K562 (cell line): ENCODE measurements around the gene BLOC1S3. TPM values are rescaled to one million over a fixed set of nuclear protein-coding genes. Genes with fewer than 3 reads are reported as not detected.
A peak's percentile ranks its signal among the peaks of the same experiment; 100 is the strongest.

ENCODE experiments used
- ATAC-seq: fragments of 200-7000 bp; cut with Tn5 transposase; 3 replicates; pipeline ENCODE4 v1.9.1; 2020; ENCODE audit warnings: moderate library complexity
- BruUV-seq: library from RNA; stranded (reverse); fragments of 400-500 nt; replicated peaks from 2 replicates; lab custom pipeline; 2021; lab: Mats Ljungman, UMichigan
- CTCF ChIA-PET: fragments of 300-600 bp; formaldehyde crosslinking; extraction: SDS; loops from one replicate; lab custom pipeline; 2021; ENCODE audit warnings: low intra/inter-chr PET ratio; lab: Yijun Ruan, JAX
- POLR2A ChIA-PET: fragments of 300-600, 350-650 bp; sonication (Branson Sonifier 250); formaldehyde crosslinking; extraction: SDS; loops from one replicate; lab custom pipeline; 2021; ENCODE audit warnings: antibody characterized with exemption, inconsistent platforms; lab: Yijun Ruan, JAX
- DNase-seq, 4 experiments: peaks; one replicate each; pipeline versions ENCODE4 v3.0.0 to v3.0.0-alpha.2; 2011 to 2018; ENCODE audit warnings: low spot score in 3 of 4, mixed read lengths in 3 of 4; ENCODE audit errors: extremely low read depth in 1 of 4
- FAIRE-seq: peaks from 2 replicates; lab custom pipeline; 2011; peaks lifted over from hg19 to GRCh38; lab: Jason Lieb, UNC
- H2AFZ ChIP-seq: 2 replicates; pipeline ENCODE4 v1.6.0; 2011; ENCODE audit warnings: low read depth, low read length, control low read depth, inconsistent platforms
- H3K27ac ChIP-seq: fragments of 200-600 bp; 3 replicates; pipeline ENCODE4 v1.8.0; 2011; ENCODE audit warnings: low read depth, mild to moderate bottlenecking, control low read depth, inconsistent platforms, low read length, moderate library complexity, mixed read lengths; ENCODE audit errors: extremely low read depth
- H3K27me3 ChIP-seq, 2 experiments: fragments of 300-600 bp in 1 of 2; 2 replicates in 1 of 2; 3 replicates in 1 of 2; pipeline versions ENCODE4 v1.6.0 to v1.8.0; 2011; ENCODE audit warnings: inconsistent platforms in 2 of 2, low read length in 2 of 2, mild to moderate bottlenecking in 1 of 2, mixed read lengths in 1 of 2, moderate library complexity in 1 of 2; ENCODE audit not compliant: control insufficient read depth in 2 of 2, insufficient read depth in 2 of 2
- H3K36me3 ChIP-seq: fragments of 300-600 bp; 3 replicates; pipeline ENCODE4 v1.8.0; 2011; ENCODE audit warnings: mild to moderate bottlenecking, low read length, inconsistent platforms; ENCODE audit not compliant: control insufficient read depth, insufficient read depth
- H3K4me1 ChIP-seq, 2 experiments: fragments of 200-600 bp in 1 of 2; replicated peaks in 1 of 2; 2 replicates in 1 of 2; 3 replicates in 1 of 2; pipeline versions ENCODE4 v1.5.1 to v1.8.0; 2011; ENCODE audit warnings: inconsistent platforms in 2 of 2, low read length in 2 of 2, mild to moderate bottlenecking in 1 of 2, mixed read lengths in 1 of 2, moderate library complexity in 1 of 2; ENCODE audit not compliant: control insufficient read depth in 2 of 2, insufficient read depth in 2 of 2
- H3K4me2 ChIP-seq: 2 replicates; pipeline ENCODE4 v1.6.1; 2011; ENCODE audit warnings: low read length, control low read depth, inconsistent platforms, mixed read lengths; ENCODE audit not compliant: insufficient read depth
- H3K4me3 ChIP-seq: fragments of 200-600 bp; sonication (generic), shearing (Covaris generic); 2 replicates; pipeline ENCODE4 v1.5.1; 2016; ENCODE audit warnings: control low read depth, inconsistent platforms
- H3K79me2 ChIP-seq: fragments of 200-600 bp; 3 replicates; pipeline ENCODE4 v1.8.0; 2011; ENCODE audit warnings: low read length, inconsistent platforms; ENCODE audit not compliant: control insufficient read depth, insufficient read depth
- H3K9ac ChIP-seq, 2 experiments: 2 replicates each; pipeline versions ENCODE4 v1.6.0 to v1.6.1; 2011; ENCODE audit warnings: low read depth in 2 of 2, low read length in 2 of 2, control low read depth in 1 of 2, inconsistent platforms in 1 of 2, mild to moderate bottlenecking in 1 of 2, mixed read lengths in 1 of 2; ENCODE audit not compliant: insufficient read depth in 1 of 2
- H3K9me1 ChIP-seq: one replicate; pipeline ENCODE4 v1.6.0; 2011; ENCODE audit warnings: inconsistent platforms, mild to moderate bottlenecking, low read length, moderate library complexity; ENCODE audit not compliant: control insufficient read depth, insufficient read depth
- H3K9me3 ChIP-seq: replicated peaks from 2 replicates; pipeline ENCODE4 v1.5.1; 2011; ENCODE audit warnings: low read depth, low read length, inconsistent platforms; ENCODE audit not compliant: control insufficient read depth, insufficient read depth
- H4K20me1 ChIP-seq: replicated peaks from 2 replicates; pipeline ENCODE4 v1.6.1; 2011; ENCODE audit warnings: low read length, inconsistent platforms, mixed read lengths; ENCODE audit not compliant: control insufficient read depth, insufficient read depth
- HEY1 ChIP-seq: fragments of 250-450 bp; sonication (Bioruptor Pico); IDR thresholded peaks from 2 replicates; pipeline ENCODE4 v1.5.0; 2020; ENCODE audit warnings: mild to moderate bottlenecking, moderate library complexity, borderline replicate concordance
- HNRNPLL ChIP-seq: fragments of 200-400 bp; formaldehyde crosslinking; IDR thresholded peaks from 2 replicates; pipeline ENCODE4 v1.6.1; 2017; ENCODE audit warnings: low read length, low read depth, mild to moderate bottlenecking; ENCODE audit not compliant: poor library complexity, severe bottlenecking
- PHF8 ChIP-seq: fragments of 200-600 bp; sonication (generic); IDR thresholded peaks from 2 replicates; pipeline ENCODE4 v1.6.1; 2012; ENCODE audit warnings: mixed run types, mild to moderate bottlenecking, inconsistent platforms, low read length, moderate library complexity, borderline replicate concordance
- SRF ChIP-seq, 2 experiments: fragments of 250-450, 450-650 bp in 1 of 2; sonication (Bioruptor Pico) in 1 of 2; sonication (generic) in 1 of 2; formaldehyde crosslinking; IDR thresholded peaks; 2 replicates each; pipeline versions ENCODE4 v1.5.0 to v1.5.1; 2020 to 2022; ENCODE audit warnings: mild to moderate bottlenecking in 1 of 2, missing genetic modification reagents in 1 of 2
- TBL1XR1 ChIP-seq, 2 experiments: IDR thresholded peaks; 2 replicates each; pipeline ENCODE4 v1.6.1; 2012; ENCODE audit warnings: improper control_type of control experiment in 2 of 2, low read length in 2 of 2, mild to moderate bottlenecking in 1 of 2
- ZNF239 ChIP-seq: fragments of 250-450 bp; sonication (Bioruptor Pico); IDR thresholded peaks from 2 replicates; pipeline ENCODE4 v1.4.0; 2020; ENCODE audit warnings: mild to moderate bottlenecking
- ZNF699 ChIP-seq: fragments of 250-450 bp; sonication (Bioruptor Pico); IDR thresholded peaks from 2 replicates; pipeline ENCODE4 v1.8.0; 2021; ENCODE audit warnings: mild to moderate bottlenecking, moderate library complexity; ENCODE audit not compliant: insufficient replicate concordance
- WGBS: fragments of 100-300 bp; shearing (Covaris generic); methylation state at CpG from one replicate; pipeline ENCODE4 v1.1.6; 2016; ENCODE audit warnings: low coverage, mixed read lengths; ENCODE audit not compliant: insufficient coverage; ENCODE audit errors: missing lambda C conversion rate; 5-methylcytosine and 5-hydroxymethylcytosine counted together
- in situ Hi-C: fragments of 300-500 bp; cut with MboI; formaldehyde crosslinking; loops from 4 replicates; pipeline ENCODE4 v1.15.0; 2018; ENCODE audit warnings: inconsistent platforms, mixed read lengths
- intact Hi-C: fragments of 100-400 bp; cut with micrococcal nuclease; formaldehyde crosslinking; loops from 2 replicates; pipeline ENCODE4 v1.14.2; 2022
- polyA plus RNA-seq, 8 experiments: library from polyadenylated mRNA; depleted of rRNA in 4 of 8; stranded (reverse) in 5 of 8; unstranded in 3 of 8; fragments of >200 nt; fragmentation: Nextera tagmentation in 2 of 8; fragmentation: Illumina TruSeq in 1 of 8; extraction: Ambion mirVana in 2 of 8; extraction: Trizol in 1 of 8; gene quantifications; 2 replicates each; pipeline versions ENCODE4 v1.2.1 to v1.2.3, GENCODE V29; 2011 to 2014; ENCODE audit warnings: inconsistent platforms in 1 of 8, missing spikeins in 1 of 8
- total RNA-seq, 7 experiments: library from RNA; depleted of rRNA in 6 of 7; stranded (reverse); fragments of >200 nt in 6 of 7; fragmentation: Illumina TruSeq in 2 of 7; extraction: Trizol in 2 of 7; gene quantifications; 2 replicates each; pipeline versions ENCODE4 v1.2.1 to v1.2.3, GENCODE V29; 2011 to 2021; ENCODE audit warnings: low replicate concordance in 1 of 7
- TF ChIP-seq, protein P1 (sequence below): sonication (generic); formaldehyde crosslinking; IDR thresholded peaks from 2 replicates; pipeline ENCODE4 v1.8.0; 2023; ENCODE audit warnings: missing genetic modification reagents, mild to moderate bottlenecking, borderline replicate concordance

BLOC1S3 gene
- total and polyA plus RNA-seq, 9 of the 15 experiments (the other 6 are each of a cell fraction or from before 2014, with no cell fraction given): 3.9 to 20.2 (median 10.4) TPM

DNA sequence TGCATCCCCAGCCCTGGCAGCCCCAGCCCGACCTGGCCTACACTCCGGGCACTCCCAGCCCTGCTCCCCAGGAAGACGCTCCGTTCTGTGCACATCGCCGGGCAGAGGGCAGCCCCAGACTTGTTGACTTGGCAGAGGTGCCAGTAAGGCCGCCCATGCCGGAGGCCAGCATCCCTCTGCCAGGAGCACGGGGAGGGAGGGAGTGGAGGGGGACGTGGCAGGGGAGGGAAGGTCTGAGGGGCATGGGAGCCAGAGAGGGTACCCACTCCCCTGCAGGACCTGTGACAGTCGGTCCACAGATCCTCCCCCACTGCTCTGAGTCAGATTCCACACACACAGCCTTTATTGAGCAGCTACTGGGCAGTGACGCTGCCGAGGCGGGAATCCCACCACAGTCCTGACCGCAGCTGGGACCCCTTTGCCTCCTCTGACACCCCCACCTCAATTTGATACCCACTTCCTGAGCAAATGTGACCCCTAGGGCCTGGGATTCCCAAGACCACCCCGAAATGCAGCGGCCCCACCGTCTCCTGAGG is 15.9 kb upstream of the BLOC1S3 start:
- no peak overlapping the region for H3K4me2 ChIP-seq
- in situ Hi-C loops: no loop called here
- intact Hi-C loops: loop anchor here (1.0 kb wide), 1 partner anchor 25 kb away; no protein-coding TSS in a partner anchor
- H3K9me1 ChIP-seq: no peaks in the 10 kb centered on the region
- no TSS peak for BruUV-seq
- peaks cover 18% of the 10 kb centered on the region; the same call in 1 of the 2 replicates for H4K20me1 ChIP-seq
- no peak overlapping the region for H3K4me3 ChIP-seq
- TF ChIP-seq TBL1XR1 (IDR thresholded peaks at IDR 0.05; ENCODE audit: low read length in 2 of 2): no peak
- TF ChIP-seq SRF (CRISPR knock-in tag; IDR thresholded peaks at IDR 0.05): no peak
- TF ChIP-seq ZNF699 (CRISPR knock-in tag): no peak
- TF ChIP-seq HNRNPLL: no peak
- no peak for TF ChIP-seq HEY1 (CRISPR knock-in tag)
- TF ChIP-seq PHF8: no peak
- TF ChIP-seq, protein P1, sequence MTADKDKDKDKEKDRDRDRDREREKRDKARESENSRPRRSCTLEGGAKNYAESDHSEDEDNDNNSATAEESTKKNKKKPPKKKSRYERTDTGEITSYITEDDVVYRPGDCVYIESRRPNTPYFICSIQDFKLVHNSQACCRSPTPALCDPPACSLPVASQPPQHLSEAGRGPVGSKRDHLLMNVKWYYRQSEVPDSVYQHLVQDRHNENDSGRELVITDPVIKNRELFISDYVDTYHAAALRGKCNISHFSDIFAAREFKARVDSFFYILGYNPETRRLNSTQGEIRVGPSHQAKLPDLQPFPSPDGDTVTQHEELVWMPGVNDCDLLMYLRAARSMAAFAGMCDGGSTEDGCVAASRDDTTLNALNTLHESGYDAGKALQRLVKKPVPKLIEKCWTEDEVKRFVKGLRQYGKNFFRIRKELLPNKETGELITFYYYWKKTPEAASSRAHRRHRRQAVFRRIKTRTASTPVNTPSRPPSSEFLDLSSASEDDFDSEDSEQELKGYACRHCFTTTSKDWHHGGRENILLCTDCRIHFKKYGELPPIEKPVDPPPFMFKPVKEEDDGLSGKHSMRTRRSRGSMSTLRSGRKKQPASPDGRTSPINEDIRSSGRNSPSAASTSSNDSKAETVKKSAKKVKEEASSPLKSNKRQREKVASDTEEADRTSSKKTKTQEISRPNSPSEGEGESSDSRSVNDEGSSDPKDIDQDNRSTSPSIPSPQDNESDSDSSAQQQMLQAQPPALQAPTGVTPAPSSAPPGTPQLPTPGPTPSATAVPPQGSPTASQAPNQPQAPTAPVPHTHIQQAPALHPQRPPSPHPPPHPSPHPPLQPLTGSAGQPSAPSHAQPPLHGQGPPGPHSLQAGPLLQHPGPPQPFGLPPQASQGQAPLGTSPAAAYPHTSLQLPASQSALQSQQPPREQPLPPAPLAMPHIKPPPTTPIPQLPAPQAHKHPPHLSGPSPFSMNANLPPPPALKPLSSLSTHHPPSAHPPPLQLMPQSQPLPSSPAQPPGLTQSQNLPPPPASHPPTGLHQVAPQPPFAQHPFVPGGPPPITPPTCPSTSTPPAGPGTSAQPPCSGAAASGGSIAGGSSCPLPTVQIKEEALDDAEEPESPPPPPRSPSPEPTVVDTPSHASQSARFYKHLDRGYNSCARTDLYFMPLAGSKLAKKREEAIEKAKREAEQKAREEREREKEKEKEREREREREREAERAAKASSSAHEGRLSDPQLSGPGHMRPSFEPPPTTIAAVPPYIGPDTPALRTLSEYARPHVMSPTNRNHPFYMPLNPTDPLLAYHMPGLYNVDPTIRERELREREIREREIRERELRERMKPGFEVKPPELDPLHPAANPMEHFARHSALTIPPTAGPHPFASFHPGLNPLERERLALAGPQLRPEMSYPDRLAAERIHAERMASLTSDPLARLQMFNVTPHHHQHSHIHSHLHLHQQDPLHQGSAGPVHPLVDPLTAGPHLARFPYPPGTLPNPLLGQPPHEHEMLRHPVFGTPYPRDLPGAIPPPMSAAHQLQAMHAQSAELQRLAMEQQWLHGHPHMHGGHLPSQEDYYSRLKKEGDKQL (CRISPR knock-in tag): no peak
- TF ChIP-seq ZNF239 (CRISPR knock-in tag): no peak
- 71% methylated on average over 16 of the region's 18 CpGs for WGBS
- no peak overlapping the region for H3K27ac ChIP-seq
- H3K9ac ChIP-seq: peak overlapping the region in 1 of 2 experiments; percentile 55; a peak in 1 of 4 replicates
- H3K4me1 ChIP-seq: peaks cover 3 to 70% of the 10 kb centered on the region in 2 experiments; a peak in 3 of 5 replicates
- ChIA-PET CTCF (interaction anchor here (1.3 kb wide), 1 partner anchor 86 kb away, joined by 4 read pairs; no protein-coding TSS in a partner anchor), POLR2A (interaction anchor here (0.7 kb wide), 1 partner anchor 10 kb away, joined by 3 read pairs; no protein-coding TSS in a partner anchor)
- FAIRE-seq (no peak), DNase-seq (no peak), ATAC-seq (no peak)
- no peaks in the 10 kb centered on the region for H3K9me3 ChIP-seq
- peaks cover 6 to 26% of the 10 kb centered on the region in 2 experiments; a peak in 4 of 5 replicates for H3K27me3 ChIP-seq
- no peaks in the 10 kb centered on the region for H3K79me2 ChIP-seq
- no peak overlapping the region for H2AFZ ChIP-seq
- no peaks in the 10 kb centered on the region for H3K36me3 ChIP-seq
